Activated T-cell treated with anti-CD3 and anti-CD28 coated beads, Interleukin-2, amount 50 U/mL, for 1 hour (primary cell): ENCODE data around the gene OR2K2.
"Not testable (repeated sequence)": the region's sequence is repeated elsewhere in the genome, so short reads cannot be mapped to it uniquely, and the experiment has no call there.

Experiments
- DNase-seq: peaks from one replicate; pipeline ENCODE4 v3.0.0-alpha.2; 2020

The OR2K2 gene, protein sequence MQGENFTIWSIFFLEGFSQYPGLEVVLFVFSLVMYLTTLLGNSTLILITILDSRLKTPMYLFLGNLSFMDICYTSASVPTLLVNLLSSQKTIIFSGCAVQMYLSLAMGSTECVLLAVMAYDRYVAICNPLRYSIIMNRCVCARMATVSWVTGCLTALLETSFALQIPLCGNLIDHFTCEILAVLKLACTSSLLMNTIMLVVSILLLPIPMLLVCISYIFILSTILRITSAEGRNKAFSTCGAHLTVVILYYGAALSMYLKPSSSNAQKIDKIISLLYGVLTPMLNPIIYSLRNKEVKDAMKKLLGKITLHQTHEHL

DNA sequence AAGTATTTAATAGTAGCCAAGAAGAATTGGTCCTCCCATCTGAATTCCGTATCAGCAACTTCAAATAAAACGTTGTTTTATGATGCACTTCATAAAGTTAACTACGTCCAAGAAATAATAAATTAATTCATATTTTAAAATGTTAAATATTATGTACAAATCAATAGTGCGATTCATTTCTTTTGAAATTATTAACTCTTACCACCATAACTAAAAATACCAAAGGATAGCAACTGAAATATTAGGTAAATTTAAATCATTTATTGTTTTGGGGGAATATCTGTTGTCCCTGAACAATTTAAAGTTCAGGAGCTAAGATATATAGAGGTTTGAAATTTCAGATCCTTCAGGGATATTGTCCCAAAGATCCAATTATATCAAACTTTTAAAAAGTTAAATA is at the start of gene OR2K2:
Gene OR2K2, minus strand, starts transcription at position 101 of the 400 bp plus-strand sequence. CDS start 1,791 bp downstream, outside the sequence.
- DNase-seq, result no peak

DNA sequence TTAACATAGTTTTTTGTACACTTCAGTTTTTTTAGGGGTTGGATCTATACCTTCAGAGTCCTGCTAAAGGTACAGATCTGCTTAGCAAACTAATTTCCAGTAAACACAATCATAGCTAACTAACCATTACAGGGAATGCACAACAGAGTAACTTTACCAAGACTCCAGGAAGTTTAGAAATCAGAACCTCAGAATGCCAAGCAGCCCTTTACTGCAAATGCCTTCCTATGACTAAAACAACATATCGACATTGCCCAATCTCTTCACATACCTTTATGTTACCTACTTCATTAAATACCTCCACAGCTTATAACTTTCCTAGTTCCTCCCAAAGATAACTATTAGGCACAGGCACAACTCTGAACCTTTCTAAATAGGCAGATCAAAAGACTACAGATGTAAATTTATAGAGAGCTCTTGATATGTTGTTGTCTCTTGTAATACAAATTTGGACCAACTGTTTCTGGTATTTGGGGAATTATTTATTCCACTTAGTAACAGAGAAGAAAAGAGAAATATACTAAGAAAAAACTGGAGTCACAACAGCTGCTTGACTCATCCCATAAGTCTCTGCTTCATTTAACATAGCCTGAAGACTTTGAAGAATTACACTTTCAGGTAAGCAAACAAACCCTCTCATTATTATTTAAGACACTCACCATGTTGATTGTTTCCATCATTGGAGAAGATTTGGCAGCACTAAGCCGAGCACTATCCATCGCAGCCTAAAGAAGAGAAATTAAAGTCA is 46.0 kb upstream of the OR2K2 start:
- no peak for DNase-seq

DNA sequence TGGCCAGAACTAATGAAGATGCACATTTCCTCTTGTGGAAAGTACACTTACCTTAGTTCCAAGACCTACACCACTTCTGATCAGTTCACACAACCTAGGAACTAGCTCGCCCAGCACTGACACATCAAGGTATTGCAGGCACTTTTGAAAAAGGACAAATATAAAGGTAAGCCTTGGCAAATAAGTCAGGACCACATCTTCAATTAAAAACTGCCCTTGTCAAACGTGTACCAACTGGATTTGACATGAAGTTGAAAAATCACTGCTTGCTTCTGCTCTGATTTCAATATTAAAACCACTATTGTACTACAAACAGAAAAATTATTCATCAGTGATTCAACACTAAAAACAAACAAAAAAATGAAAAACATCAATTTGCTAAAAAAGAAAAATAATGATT is 45.0 kb upstream of the OR2K2 start:
- no peak for DNase-seq

DNA sequence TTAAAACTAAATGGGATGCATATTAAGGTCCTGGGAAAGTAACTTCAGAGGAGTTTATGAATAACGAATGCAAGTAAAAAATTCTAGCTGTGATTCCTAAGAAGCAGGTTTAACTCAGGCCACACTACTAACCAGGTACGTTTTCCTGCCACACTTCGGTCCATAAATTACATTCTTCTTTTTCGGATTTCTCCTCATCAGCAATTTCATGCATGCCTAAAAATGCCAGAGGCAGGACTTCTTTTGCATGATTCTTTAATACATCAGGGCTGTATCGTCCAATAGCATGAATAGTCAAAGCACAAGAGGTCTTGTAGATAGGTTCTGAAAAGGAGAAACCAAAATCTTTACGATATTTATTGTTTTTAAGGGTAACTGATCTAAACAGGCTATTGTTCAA is 42.3 kb upstream of the OR2K2 start:
- DNase-seq, result no peak

DNA sequence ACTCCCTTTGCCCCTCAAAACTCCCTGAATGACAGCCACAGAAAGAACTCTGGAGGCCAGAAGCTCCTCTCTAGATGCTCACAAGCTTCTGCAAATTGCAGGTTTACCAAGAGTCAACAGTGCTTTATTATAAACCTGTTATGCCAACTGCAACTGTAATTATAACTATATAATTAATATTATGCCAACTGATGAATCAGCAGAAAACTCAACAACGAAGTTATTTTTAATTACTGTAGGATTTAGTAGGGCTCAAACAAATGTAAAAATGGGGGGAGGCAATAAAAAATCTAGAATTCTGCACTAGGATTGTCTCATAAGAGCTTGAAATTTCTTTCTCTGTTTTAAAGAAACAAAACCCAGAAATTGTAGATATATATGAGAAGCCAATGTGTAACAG is 37.0 kb upstream of the OR2K2 start:
- DNase-seq, result no peak

DNA sequence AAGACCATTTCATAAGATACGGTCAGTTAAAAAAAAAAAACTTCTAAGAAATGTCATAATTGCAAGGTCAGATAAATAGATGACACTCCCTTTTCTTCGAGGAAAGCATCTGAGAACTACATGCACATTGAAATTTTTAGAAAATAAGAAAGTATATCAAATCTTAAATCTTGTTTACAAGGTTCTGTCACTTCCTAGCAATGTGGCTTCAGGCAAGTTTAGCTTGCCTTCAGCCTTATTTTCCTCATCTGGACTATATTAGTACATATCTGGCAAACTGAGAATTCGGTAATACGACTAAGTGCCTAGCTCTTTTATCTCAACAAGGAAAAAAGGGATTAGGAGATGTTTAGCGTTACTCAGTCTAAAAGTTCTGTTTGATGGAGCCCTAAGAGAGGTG is 32.5 kb upstream of the OR2K2 start:
- no peak for DNase-seq

DNA sequence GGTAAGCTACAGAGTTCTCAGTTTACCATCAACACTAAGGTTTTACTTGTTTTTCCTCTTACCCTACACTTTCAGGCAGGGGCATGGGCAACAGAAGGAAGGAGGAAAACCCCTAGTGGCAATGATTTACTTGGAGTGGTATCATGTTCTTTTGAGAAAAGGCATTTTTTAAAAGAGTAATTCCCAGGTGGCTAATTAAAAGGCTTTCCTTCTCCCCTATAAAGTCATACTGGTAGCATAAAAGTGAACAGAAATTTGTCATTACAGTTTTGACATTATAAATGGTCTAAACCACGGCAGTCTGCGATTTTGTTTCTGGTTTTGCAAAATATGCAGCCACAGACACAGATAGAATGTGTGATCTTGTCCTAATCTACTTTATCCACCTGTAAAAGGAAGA is 30.9 kb upstream of the OR2K2 start:
- no peak for DNase-seq

DNA sequence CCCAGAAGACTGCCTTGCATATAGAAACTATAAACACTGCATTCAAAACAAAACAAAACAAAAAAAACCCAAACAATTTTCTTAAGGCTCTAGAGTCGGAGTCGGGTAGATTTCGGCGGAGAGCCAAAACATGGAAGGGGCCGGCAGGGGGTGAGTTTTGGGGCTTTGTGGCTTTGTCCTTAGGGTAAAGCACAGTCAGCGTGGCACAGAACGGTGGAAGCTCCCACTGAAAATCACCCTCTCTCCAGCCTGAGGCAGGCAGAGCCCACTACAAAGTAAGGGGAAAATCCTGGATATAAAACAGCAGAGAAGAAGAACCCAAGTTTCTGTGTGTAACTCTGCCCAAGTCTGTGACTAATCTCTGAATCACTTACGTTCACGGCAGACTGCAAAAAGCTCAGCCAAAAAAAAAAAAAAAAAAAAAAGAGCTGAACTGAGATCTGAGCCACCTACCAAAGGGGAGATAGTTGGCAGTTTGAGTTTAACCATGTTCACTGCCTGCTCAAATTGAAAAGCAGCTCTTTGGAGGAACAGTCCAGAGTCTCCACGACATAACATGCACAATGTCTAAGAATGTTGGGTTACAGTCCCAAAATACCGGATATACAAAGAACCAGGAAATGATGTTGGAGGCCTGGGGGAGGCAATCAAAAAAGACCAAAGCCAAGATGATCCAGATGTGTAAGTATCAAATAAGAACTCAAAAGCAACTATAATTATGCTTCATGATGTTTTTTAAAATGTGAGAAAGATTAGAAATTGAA is 26.6 kb upstream of the OR2K2 start:
- no peak for DNase-seq

DNA sequence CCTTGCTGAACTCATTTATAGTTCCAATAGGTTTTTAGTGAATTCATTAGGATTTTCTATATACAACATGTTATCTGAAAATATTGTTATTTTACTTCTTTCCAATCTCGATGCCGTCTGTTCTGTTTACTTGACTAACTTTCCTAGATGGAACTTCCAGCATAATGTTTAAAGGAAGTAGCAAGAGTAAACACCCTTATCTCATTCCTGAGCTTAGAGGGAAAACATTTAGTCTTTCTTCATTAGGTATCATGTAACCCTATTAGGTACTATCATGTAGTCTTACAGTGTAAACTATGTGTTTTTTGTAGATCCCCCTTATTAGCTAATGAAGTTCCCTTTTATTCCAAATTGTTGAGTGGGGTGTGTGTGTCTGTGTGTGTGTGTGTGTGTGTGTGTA is 22.5 kb upstream of the OR2K2 start:
- no peak for DNase-seq

DNA sequence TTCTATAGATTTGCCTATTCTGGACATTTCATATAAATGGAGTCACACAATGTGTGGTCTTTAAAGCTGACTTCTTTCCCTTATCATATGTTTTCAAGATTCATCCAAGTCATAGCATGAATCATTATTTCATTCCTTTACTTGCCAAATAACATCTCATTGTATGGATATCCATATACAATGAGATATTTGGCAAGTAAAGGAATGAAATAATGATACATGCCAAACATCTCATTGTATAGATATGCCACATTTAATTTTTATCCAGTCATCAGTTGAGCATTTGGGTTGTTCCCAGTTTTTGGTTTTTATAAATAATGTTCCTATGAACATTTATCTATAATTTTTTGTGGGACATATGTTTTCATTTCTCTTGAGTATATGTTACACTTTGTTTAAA is 20.5 kb upstream of the OR2K2 start:
- DNase-seq, result no peak

DNA sequence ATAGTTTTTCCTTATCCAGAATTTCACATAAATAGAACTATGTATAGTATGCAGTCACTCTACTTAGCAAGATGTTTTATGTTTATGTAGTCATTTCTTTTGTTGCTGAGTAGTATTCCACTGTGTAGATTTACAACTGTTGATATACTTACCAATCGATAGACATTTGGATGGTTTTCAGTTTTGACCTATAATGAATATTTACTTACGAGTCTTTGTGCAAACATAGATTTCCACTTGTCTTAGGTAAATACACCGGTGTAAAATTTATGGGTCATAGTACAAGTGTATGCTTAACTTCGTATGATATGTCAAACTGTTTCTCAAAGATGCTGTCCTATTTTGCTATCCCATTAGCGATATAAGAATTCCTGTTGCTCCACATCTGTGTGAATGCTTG is 19.7 kb upstream of the OR2K2 start:
- no peak for DNase-seq

DNA sequence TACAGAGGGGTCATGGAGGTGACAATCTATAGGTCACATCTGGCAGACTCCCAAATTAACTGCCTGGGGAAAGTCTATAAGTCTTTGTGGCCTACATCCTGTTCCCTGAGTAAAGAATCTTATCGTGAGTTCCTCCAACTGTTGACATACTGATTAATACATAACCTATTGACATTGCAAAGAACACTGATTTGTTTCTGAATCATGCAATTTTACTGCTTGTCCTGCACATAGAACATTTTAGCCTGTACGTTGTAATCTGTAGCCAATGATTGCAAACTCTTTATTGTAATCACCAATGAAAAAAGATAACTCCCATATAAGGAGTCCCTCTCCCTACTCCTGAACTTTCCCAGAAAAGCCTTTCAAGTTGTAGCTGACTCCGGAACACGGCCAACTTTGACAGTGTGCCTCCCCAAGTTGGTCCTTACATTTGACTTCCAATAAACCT is 18.8 kb upstream of the OR2K2 start:
- no peak for DNase-seq

DNA sequence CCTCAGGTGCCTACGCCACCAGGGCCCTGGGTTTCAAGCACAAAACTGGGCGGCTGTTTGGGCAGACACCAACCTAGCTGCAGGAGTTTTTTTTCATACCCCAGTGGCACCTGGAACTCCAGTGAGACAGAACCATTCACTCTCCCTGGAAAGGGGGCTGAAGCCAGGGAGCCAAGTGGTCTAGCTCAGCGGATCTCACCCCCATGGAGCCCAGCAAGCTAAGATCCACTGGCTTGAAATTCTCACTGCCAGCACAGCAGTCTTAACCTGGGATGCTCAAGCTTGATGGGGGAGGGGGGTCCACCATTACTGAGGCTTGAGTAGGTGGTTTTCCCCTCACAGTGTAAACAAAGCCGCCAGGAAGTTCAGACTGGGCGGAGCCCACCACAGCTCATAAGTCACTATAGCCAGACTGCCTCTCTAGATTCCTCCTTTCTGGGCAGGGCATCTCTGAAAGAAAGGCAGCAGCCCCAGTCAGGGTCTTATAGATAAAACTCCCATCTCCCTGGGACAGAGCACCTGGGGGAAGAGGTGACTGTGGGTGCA is 4.4 kb upstream of the OR2K2 start:
- not testable (repeated sequence) for DNase-seq

DNA sequence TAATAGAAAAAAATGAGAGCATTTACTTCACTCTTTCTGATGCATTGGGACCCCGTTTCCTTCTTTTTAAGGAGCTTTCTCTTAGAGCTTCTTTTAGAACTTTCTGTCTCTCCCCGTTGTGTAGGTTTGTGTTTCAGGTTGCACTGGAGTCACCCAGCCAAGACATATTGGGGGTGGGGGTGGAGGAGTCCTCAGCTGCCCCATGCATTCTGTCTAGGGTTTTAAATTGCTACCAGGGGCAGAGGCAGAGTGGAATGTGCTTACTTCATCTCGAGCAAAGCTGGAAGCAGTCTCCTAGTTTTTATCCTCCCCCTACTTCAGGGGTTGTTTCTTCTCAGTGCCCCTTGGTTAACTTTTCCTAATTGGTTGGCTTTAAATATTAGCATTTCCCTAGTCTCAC is 9.4 kb downstream of the OR2K2 start:
- no peak for DNase-seq

DNA sequence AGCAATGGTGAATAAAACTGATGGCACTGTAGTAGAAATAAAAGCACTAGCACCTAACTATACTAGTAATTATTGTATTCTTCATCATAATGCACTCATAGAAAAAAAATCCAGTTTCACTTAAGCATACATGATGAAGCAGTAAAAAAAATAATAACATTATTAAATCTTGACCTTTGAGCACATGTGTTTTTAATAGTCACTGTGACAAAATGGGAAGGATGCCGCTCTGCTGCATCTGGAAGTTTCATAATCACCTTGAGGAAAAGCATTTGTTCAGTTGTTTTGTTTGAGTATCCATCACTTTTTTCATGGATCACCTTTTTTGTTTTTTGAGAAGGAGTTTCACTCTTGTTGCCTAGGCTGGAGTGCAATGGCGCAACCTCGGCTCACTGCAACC is 13.2 kb downstream of the OR2K2 start:
- DNase-seq, result no peak

DNA sequence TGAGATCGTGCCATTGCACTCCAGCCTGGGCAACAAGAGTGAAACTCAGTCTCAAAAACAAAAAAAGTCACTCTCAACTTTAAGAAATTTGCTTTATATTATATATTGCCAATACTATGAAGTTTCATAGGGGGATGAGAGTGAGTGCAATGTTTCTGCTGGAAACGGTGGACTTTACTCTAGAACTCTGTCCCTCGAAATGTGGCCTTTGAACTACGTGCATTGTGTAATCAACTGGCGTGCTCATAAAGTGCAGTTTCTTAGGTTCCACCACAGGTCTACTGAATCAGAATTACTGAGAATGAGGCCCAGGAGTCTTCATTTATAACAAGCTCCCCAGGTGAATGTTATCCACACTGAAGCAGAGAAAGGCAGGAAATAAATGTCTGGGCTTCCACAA is 24.1 kb downstream of the OR2K2 start:
- no peak for DNase-seq

DNA sequence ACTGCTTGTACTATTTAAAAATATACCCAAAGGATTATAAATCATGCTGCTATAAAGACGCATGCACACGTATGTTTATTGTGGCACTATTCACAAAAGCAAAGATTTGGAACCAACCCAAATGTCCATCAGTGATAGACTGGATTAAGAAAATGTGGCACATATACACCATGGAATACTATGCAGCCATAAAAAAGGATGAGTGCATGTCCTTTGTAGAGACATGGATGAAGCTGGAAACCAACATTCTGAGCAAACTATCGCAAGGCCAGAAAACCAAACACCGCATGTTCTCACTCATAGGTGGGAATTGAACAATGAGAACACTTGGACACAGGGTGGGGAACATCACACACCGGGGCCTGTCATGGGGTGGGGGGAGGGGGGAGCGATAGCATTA is 26.0 kb downstream of the OR2K2 start:
- DNase-seq, result not testable (repeated sequence)

DNA sequence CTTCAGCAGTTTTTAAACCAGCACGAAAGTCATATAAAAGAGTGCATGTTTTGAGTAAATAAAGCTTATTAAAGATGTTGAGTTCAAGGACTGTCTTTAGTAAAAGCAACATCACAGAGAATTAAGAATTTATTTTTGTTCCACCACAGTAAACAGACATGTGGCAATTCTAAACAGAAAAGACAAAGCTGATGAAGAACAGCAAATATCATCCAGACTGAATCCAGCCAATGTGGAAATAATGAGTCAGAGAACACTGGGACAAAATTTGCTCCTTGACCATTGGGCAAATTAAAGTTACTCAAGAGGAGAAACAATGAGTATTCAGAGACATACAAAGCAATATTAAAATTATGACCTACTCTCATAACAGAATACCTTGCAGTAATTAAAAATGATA is 28.8 kb downstream of the OR2K2 start:
- DNase-seq, result no peak

DNA sequence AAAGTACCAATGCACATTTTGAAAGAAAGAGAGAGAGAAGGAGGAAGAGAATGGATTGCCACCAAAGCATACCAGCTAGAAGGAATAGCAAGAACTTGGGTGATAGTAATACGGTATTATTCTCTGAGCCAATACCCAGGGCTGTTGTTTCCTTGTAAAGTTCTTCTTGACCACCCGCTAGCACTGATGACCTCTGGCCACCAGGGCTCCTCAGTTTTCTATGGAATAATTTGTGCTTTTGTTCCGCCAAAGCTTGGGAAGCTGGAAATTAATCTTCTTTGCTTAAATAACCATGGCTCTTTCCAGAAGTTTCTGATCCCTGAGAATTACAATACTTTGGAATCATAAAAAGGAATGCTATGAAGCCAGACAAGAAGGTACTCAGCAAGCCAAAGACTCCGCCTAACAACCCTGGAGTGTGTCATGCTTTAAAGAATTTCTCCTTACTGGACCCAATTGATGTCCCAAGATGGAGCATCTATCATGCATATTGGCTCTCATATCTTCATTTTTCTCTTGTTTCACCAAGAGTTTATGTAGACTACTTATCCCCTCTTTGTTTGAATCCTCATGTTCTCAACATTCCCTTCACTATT is 29.8 kb downstream of the OR2K2 start:
- DNase-seq, result no peak

DNA sequence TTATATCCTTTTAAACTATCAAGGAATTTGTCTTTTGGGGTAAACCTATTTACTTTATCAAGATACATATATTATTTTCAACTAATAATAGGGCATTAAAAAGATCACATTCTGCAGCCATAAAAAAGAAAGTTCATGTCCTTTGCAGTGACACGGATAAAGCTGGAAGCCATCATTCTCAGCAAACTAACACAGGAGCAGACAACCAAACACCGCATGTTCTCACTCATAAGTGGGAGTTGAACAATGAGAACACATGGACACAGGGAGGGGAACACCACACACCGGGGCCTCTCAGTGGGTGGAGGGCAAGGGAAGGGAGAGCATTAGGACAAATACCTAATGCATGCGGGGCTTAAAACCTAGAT is 30.4 kb downstream of the OR2K2 start:
- not testable (repeated sequence) for DNase-seq

DNA sequence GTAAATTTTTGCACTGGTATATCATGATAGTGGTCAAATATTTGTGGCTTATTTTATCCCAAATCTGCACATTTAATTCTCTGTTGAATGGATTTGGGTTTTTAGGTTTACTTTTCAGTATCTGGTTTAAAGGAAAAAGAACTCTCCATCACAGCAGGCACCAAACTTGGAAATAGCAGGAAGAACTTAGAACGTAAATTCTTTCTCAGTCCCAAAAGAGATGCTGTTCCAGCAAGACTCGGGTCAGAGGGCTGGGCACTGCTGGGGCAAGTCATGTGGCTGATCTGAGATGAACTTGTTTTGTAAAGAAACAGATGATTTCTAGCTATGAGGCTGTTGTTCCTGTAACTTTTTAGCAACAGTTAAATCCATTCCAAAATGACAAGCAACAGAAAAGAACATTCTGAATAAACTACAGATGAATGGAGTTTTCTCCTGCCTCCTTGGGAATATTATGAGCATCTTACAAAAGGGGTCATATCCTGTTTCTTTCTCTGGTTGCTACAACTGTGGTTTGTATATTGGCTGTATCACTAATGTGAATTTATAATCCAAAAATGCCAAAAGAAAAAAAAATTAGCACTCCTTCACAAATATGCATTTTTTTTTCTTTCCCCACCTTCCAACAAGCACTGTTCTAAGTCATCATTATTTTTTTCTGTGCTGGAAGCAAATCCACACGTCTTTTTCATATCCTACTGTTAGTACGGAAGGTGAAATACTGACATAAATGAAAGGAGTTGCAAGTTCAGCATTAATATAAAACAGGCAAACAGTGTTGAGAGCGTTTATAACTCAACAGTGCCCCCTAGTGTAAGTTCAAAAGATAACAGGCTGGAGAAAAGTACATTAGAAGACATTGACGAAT is 31.1 kb downstream of the OR2K2 start:
- DNase-seq, result no peak

DNA sequence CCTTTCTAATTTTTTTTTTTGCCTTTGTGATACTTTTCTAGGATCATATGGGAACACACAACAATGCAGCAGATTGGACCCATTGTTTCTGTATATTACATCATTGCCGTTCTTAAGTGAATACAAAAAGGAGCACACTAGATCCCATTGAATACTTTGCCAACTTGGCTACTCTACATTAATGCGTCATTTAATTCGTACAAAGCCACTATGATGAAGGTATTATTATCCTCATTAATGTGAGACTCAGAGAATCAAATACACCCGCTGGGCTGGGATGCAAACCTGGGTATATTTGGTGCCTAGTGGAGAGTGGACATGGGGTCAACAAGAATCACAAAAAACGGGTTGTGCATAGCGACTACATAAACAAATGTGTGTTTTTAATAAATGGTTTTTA is 31.9 kb downstream of the OR2K2 start:
- DNase-seq, result no peak
